Kidney (tissue), 14 donors: ENCODE measurements around the gene HNRNPA3. TPM values are rescaled to one million over a fixed set of nuclear protein-coding genes. Genes with fewer than 3 reads are reported as not detected.

Experiments
- DNase-seq, 5 donors: peaks; one replicate each; pipeline ENCODE4 v3.0.0-alpha.2; 2013 to 2020
- FAIRE-seq: peaks from 2 replicates; lab custom pipeline; 2012; peaks lifted over from hg19 to GRCh38; lab: Jason Lieb, UNC
- H3K27ac ChIP-seq, 2 donors: one replicate each; pipeline ENCODE4 v1.7.0; 2013; ENCODE audit warnings: low read depth in 2 of 2, low read length in 2 of 2, inconsistent platforms in 1 of 2
- H3K27me3 ChIP-seq: one replicate; pipeline ENCODE4 v1.7.1; 2013; ENCODE audit warnings: low read length, inconsistent platforms; ENCODE audit not compliant: control insufficient read depth, insufficient read depth
- H3K36me3 ChIP-seq, 3 donors: one replicate each; pipeline versions ENCODE4 v1.7.0 to v1.7.1; 2013; ENCODE audit warnings: low read length in 3 of 3, control low read depth in 1 of 3, inconsistent platforms in 1 of 3; ENCODE audit not compliant: insufficient read depth in 3 of 3, control insufficient read depth in 2 of 3
- H3K4me1 ChIP-seq, 3 donors: one replicate each; pipeline versions ENCODE4 v1.7.0 to v1.7.1; 2013; ENCODE audit warnings: low read length in 3 of 3, inconsistent platforms in 1 of 3, low read depth in 1 of 3; ENCODE audit not compliant: control insufficient read depth in 2 of 3, insufficient read depth in 2 of 3
- H3K4me3 ChIP-seq, 3 donors: one replicate each; pipeline versions ENCODE4 v1.7.0 to v1.8.1; 2013; ENCODE audit warnings: low read length in 3 of 3, control low read depth in 1 of 3, inconsistent platforms in 1 of 3
- H3K9ac ChIP-seq, 3 donors: one replicate each; pipeline versions ENCODE4 v1.7.0 to v1.7.1; 2013; ENCODE audit warnings: low read length in 3 of 3, control low read depth in 1 of 3, inconsistent platforms in 1 of 3
- H3K9me3 ChIP-seq, 3 donors: one replicate each; pipeline versions ENCODE4 v1.7.0 to v1.7.1; 2013; ENCODE audit warnings: low read length in 3 of 3, control low read depth in 1 of 3, inconsistent platforms in 1 of 3; ENCODE audit not compliant: control insufficient read depth in 2 of 3, insufficient read depth in 1 of 3
- intact Hi-C: fragments of 100-400 bp; cut with DNase I; formaldehyde crosslinking; loops from one replicate; pipeline ENCODE4 v1.11.1; 2022
- microRNA-seq: library from miRNA; unstranded; fragments of <30 nt; microRNA quantifications from one replicate; pipeline ENCODE4 v1.2.0, GENCODE V29; 2020
- polyA plus RNA-seq: library from polyadenylated mRNA; stranded (reverse); fragments of 350-450 nt; fragmentation: Illumina TruSeq; extraction: RNeasy Lipid Tissue Mini Kit (QIAGEN cat#74804); gene quantifications from one replicate; pipeline ENCODE4 v1.2.3, GENCODE V29; 2014; ENCODE audit warnings: low read depth, low replicate concordance; ENCODE audit not compliant: insufficient read depth
- total RNA-seq: library from RNA; stranded (reverse); fragmentation: NEBNext Ultra II Directional; extraction: Animal tissue kit (Norgen Biotek cat#: 25700); gene quantifications from one replicate; pipeline ENCODE4 v1.2.1, GENCODE V29; 2021
- TF ChIP-seq, protein P1 (sequence below): IDR thresholded peaks from 3 replicates; pipeline ENCODE4 v1.5.1; 2012; ENCODE audit warnings: mild to moderate bottlenecking, moderate library complexity, borderline replicate concordance; ENCODE audit not compliant: insufficient read depth; ENCODE audit errors: extremely low read depth
- donor health status: control.
- donor health status: control.
- donor health status: control.
- donor health status: control.
- donor health status: control.
- donor health status: DM: yes; HTN: yes; CAD: no.
- donor health status: Normal renal cell carcinoma (clear cell type).

Gene HNRNPA3
- total and polyA plus RNA-seq, 2 donors from 2014 or later = 156 to 173 TPM

- no peak for FAIRE-seq
- DNase-seq = no peak
- no peaks in the 10 kb centered on the region for H3K36me3 ChIP-seq
- H3K4me3 ChIP-seq = no peak overlapping the region
- intact Hi-C loops = no loop called here
- H3K27me3 ChIP-seq = no peaks in the 10 kb centered on the region
- no peaks in the 10 kb centered on the region for H3K9me3 ChIP-seq
- H3K9ac ChIP-seq = no peak overlapping the region
- H3K4me1 ChIP-seq = peaks cover 0 to 6% (median 4%) of the 10 kb centered on the region in 3 donors
- TF ChIP-seq, protein P1, sequence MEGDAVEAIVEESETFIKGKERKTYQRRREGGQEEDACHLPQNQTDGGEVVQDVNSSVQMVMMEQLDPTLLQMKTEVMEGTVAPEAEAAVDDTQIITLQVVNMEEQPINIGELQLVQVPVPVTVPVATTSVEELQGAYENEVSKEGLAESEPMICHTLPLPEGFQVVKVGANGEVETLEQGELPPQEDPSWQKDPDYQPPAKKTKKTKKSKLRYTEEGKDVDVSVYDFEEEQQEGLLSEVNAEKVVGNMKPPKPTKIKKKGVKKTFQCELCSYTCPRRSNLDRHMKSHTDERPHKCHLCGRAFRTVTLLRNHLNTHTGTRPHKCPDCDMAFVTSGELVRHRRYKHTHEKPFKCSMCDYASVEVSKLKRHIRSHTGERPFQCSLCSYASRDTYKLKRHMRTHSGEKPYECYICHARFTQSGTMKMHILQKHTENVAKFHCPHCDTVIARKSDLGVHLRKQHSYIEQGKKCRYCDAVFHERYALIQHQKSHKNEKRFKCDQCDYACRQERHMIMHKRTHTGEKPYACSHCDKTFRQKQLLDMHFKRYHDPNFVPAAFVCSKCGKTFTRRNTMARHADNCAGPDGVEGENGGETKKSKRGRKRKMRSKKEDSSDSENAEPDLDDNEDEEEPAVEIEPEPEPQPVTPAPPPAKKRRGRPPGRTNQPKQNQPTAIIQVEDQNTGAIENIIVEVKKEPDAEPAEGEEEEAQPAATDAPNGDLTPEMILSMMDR = no peak
- no peak overlapping the region for H3K27ac ChIP-seq
These were observed 59.5 kb downstream of the HNRNPA3 start for GRCh38 chr2:177271981-177272666.

- Histone ChIP-seq H3K4me1 (peaks cover 0 to 5% (median 4%) of the 10 kb centered on the region in 3 donors), H3K4me3 (no peak overlapping the region), H3K27me3 (no peaks in the 10 kb centered on the region), H3K9me3 (no peaks in the 10 kb centered on the region), H3K36me3 (no peaks in the 10 kb centered on the region), H3K9ac (no peak overlapping the region), H3K27ac (no peak overlapping the region)
- intact Hi-C loops = no loop called here
- FAIRE-seq (no peak), DNase-seq (no peak)
- TF ChIP-seq, protein P1 = no peak
These were observed 60.2 kb downstream of the HNRNPA3 start for GRCh38 chr2:177272765-177273164.

GRCh38 chr2:177273408-177273807 lies 60.8 kb downstream of the HNRNPA3 start:
- TF ChIP-seq, protein P1 = no peak
- Histone ChIP-seq H3K9me3 (no peaks in the 10 kb centered on the region), H3K9ac (no peak overlapping the region), H3K36me3 (no peaks in the 10 kb centered on the region), H3K27ac (peak overlapping the region in 1 of 2 donors; percentile 77), H3K4me3 (no peak overlapping the region), H3K4me1 (peaks cover 0 to 4% (median 4%) of the 10 kb centered on the region in 3 donors), H3K27me3 (no peaks in the 10 kb centered on the region)
- DNase-seq = no peak
- no peak for FAIRE-seq
- intact Hi-C loops = no loop called here

Small RNA genes lying within 50 kb of the gene (microRNA-seq; reads per million reads assigned to microRNA genes)
- not detected for gene MIR3128

Other genes with a start within 250 kb of the HNRNPA3 start
- 149 TPM for gene NFE2L2, start 51.9 kb downstream of the HNRNPA3 start, total RNA-seq
- 105 TPM for gene NFE2L2, start 51.9 kb downstream of the HNRNPA3 start, polyA plus RNA-seq
- 45.7 TPM for gene AGPS, start 180.0 kb downstream of the HNRNPA3 start, total RNA-seq
- gene AGPS, start 180.0 kb downstream of the HNRNPA3 start, polyA plus RNA-seq = 7.9 TPM